ENCODE measurements around the gene CAPZA1.

Gene CAPZA1

DNA sequence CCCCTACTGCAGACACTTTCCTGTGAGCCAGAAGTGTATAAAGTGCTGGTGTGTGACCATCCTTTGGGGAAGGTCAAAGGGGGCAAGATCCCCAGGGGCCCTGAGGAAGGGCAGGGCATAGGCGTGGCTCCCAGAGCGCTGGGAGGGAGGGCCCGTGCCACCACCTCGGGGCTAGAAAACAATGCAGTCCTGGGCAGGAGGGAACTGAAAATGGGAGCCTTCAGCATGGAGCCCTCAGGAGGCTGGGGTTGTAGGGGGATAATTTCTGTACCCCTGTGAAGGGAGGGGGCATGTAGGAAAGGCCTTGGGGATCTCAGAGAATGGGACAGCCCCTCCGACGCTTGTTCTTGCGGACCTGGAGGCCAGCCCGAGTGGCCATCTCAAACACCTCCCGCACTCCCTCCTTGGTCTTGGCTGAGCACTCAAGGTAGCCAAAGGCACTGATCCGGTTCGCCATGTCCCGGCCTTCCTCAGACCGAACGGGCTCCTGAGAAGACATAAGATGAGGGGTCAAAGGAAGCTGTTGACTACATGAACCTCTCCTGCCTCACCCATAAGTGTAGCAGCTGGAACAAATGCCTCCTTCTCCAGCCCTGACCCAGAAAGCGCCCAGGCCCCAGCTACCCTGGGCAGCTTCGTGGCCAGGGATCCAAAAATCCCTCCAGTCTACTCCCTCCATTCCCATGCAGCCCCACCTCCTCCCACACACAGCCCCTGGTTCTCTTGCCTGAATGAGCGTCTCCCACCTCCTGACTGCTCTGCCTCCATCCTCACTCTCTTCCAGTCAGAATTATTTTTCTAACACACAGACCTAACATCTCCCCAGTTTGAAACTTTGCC is 81.8 kb downstream of the CAPZA1 start:
- no peak for DNase-seq (ENCODE audit: low read depth)

DNA sequence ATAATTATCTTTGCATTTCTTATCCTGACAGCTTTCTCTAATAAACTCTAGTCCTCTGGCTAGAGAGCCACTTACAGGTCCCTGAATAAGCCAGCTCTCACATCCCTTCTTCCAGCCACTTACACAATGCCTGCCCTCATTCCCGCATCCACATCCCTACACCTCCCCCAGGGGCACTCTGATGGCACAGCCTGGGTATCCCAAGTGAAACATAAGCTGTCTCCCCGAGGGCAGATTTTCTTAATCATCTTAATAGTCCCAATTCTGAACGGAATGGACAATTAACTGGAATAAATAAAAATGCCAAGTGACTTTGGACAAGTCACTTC is 82.4 kb downstream of the CAPZA1 start:
- no peak for DNase-seq (ENCODE audit: low read depth)

DNA sequence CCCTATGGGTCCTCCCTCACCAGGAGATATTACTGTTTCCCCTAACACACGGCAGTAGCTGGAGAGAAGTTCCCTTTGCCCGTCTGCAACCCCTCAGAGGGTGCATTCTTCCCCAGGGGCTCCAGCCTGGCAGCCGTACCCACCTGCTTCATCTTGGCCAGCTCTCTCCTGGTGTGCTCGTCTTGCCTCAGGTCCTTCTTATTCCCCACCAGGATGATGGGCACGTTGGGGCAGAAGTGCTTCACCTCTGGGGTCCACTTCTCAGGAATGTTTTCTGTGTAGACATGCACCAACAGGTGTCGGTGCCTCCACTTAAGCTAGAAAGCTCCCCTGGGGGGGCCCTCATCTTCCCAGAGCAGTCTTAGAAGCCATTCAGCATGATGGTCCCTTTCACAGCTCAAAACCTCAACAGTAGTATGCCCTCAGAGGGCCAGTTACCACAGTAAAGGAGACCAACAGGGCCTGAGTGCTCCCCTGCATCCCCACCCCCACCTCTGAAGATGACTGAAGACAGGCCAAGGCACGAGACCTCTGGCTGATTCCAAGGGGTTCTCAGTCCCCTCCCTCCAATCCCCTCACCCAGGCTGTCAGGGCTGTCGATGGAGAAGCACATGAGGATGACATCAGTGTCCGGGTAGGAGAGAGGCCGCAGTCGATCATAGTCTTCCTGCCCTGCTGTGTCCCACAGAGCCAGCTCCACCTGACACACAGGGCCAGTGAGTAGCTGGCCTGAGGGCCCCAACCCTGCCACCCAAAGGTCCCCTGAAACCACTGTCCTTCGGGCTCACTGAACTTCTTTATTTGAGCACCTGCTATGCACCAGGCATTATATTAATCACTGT is 83.0 kb downstream of the CAPZA1 start:
- no peak for DNase-seq (ENCODE audit: low read depth)

DNA sequence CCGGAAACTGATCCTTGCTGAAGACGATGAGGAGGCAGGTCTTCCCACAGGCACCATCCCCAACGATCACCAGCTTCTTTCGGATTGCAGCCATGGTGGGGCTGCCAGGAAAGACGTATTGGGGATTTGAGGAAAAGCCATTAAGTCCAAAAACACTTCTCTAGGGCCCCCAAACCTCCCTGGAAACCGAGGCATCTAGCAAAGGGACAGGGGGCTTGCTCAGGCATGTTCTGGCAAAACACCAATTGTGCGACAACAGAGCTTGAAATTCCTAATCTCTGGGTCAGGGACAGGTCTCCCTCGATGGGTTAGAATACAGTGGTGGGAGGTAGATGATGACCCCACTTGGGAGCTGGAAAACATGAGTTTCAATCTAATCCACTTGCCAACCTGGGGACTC is 84.1 kb downstream of the CAPZA1 start:
- no peak for DNase-seq (ENCODE audit: low read depth)

DNA sequence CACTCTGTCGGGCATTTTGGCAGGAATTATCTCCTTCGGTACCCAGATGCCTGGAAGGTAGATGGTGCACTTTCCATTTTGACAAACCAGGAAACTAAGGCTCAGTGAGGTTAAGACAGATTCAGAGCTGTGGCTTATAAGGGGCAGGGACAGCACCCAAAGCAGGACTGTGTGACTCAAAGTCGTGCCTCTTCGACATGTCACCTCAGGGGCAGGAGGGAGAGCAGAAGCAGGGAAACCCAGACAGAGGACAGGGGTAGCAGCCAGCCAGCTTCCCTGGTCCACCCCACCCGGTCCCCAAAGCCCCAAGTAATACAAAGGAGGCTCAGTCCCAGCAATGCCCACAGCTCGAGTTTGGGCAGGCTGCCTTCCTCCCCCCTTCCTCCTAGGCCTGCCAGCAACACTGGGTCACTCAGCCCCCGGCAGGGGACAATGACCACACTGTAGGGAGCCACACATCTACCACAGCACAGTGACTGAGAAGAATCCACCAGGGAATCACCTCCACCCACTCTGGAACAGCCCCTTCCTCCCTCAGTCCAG is 84.8 kb downstream of the CAPZA1 start:
- DNase-seq (ENCODE audit: low read depth) = no peak

- DNase-seq (ENCODE audit: low read depth) = no peak
Measured at GRCh38 chr1:112704934-112705627, 85.4 kb downstream of the CAPZA1 start.

DNA sequence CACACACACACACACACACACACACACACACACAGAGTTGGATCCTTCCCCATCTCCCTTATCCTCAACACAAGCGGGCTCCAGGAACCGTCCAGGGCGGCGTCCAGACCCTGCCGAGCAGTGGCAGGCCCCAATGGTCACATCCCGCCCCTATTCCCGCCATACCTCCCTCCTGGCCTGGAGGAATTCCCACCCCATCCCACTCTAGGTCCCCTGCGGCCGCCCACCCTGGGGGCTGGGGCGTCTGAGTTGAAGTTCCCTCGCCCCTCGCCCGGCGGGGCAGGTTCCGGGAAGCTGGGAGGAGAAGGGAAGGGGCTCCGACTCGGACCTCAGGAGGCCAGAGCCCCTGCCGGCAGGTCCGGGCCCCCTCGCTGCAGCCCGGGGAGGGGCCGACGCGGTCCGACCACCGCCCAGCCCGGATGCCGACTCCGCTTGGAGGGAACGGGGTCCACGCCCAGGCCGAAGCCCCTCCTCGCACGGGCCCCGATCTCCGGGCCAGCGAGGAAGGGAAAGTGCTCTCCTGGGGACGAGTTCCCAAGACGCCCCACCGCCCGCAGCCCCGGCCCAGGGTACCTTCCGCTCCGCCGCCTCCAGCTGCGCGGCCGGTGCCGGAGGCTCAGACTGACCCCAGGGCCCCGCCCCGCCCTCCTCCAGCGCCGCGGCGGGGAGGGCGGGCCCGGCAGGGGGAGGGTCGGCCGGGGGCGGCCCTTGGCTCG is 87.0 kb downstream of the CAPZA1 start, which contains the start of gene RHOC:
TSS of gene RHOC (minus strand) at position 623 of the 716 bp plus-strand sequence. CDS start 3,328 bp downstream, outside the sequence.
- no peak for DNase-seq (ENCODE audit: low read depth)

GRCh38 chr1:112707221-112708001 is 87.8 kb downstream of the CAPZA1 start:
- DNase-seq (ENCODE audit: low read depth) = no peak

- DNase-seq (ENCODE audit: low read depth) = no peak
Measured at GRCh38 chr1:112708002-112708448, 88.4 kb downstream of the CAPZA1 start.

DNA sequence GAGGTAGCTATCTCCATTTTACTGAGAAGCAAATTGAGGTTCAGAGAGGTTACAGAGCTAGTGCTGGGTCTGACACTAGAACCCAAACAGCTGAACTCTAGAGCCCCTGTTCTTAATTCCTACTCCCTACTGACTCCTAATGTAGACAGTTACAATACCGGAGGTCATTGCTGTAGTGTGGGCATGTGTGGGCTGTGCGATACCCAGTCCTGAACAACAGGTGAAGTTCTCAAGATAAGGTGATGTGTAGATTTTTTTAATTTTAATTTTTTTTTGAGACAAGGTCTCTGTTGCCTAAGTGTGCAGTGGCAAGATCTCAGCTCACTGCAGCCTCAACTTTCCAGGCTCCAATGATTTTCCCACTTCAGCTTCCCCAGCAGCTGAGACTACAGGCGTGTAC is 88.9 kb downstream of the CAPZA1 start:
- DNase-seq (ENCODE audit: low read depth) = no peak

- no peak for DNase-seq (ENCODE audit: low read depth)
Measured at GRCh38 chr1:112710159-112710558, 90.5 kb downstream of the CAPZA1 start.

DNA sequence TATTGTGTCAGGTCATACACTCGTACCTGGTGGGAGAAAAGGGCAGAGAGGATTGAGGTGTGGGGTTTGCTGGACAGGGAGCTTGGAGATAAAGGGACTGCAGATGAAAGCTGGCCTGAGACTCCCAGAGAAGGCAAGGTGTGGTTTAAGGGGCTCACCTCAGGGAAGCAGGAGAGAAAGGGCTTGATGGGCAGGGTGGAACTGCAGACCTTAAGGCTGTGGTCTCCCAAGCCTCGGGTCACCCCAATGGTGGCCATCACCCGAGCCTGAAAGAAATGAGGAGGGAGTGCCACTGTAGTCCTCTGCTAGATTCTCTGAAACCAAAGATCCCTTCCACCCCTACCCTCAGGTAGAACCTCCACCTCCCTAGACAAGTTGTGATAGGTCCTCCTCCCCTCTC is 91.0 kb downstream of the CAPZA1 start:
- no peak for DNase-seq (ENCODE audit: low read depth)

- DNase-seq (ENCODE audit: low read depth) = no peak
Measured at GRCh38 chr1:112711041-112711440, 91.4 kb downstream of the CAPZA1 start.

GRCh38 chr1:112711670-112712069 is 92.0 kb downstream of the CAPZA1 start:
- DNase-seq (ENCODE audit: low read depth) = no peak

- no peak for DNase-seq (ENCODE audit: low read depth)
Measured at GRCh38 chr1:112712191-112712590, 92.6 kb downstream of the CAPZA1 start.

DNA sequence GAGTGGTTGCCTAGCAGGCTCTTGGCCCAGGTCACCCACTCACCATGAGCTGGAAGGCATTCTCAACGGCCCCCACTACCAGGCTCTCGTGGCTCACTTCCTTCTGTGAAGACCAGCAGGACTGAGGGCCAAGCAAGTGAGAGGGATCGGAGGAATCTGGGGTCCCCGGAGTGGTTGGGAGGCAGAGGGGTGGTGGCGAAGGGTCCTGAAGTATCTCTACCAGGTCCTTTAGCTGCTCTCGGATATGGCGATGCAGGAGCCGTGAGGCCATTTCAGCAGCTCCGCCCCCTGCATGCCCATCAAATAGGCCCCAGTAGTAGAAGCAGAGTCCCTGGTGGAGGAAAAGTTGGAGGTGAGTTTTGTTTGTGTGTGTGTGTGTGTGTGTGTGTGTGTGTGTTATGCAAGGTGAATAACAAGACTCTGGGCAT is 93.1 kb downstream of the CAPZA1 start:
- no peak for DNase-seq (ENCODE audit: low read depth)

GRCh38 chr1:112713466-112714312 is 94.1 kb downstream of the CAPZA1 start:
- no peak for DNase-seq (ENCODE audit: low read depth)

DNA sequence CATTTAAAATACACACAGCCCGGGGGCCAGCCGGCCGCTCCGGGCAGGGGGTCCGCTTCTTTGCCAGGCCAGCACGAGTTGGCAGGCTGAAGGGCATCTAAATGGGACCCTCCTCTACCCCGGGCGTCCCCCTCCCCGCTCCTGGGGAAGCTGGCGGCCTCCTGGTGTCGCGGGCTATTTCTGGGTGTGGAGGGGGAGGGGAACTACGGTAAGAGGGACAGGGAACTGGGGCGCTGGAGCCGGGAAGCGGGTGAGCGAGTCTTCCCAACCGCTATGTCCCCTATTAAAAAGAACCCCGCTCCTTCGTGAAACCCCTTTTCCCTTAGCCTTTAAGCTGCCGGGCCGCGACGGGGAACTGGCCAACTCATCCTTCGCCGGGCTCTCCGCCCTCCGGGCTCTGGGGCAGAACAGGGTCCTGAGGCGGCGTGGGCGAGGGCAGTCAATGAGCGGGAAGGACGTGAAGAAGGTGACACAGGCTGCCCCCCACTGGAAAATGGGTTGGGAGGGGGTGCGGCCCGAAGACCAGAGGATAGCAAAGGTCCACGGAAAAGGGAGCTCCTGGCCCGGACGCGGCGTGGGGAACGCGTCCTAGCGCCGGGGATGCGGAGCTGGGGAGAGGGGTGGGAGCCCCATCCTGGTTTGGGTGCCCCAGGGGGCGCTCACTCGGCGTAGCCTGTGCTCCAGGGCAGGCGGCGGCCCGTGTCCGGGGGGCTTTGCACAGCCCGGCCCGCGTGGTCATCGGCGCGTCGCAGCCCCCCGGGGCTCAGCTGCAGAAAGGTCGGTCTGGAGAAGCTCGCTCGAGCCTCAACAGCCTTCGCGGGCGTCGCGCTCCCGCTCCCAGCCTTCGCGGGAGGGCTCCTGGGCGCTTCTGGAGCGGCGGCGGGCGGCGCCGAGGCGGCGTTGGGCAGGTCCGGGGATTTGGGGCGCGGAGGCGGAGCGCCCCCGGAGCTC is 95.0 kb downstream of the CAPZA1 start:
- DNase-seq (ENCODE audit: low read depth) = no peak
